ENCODE results near the gene IFITM1.

IFITM1 gene

DNA sequence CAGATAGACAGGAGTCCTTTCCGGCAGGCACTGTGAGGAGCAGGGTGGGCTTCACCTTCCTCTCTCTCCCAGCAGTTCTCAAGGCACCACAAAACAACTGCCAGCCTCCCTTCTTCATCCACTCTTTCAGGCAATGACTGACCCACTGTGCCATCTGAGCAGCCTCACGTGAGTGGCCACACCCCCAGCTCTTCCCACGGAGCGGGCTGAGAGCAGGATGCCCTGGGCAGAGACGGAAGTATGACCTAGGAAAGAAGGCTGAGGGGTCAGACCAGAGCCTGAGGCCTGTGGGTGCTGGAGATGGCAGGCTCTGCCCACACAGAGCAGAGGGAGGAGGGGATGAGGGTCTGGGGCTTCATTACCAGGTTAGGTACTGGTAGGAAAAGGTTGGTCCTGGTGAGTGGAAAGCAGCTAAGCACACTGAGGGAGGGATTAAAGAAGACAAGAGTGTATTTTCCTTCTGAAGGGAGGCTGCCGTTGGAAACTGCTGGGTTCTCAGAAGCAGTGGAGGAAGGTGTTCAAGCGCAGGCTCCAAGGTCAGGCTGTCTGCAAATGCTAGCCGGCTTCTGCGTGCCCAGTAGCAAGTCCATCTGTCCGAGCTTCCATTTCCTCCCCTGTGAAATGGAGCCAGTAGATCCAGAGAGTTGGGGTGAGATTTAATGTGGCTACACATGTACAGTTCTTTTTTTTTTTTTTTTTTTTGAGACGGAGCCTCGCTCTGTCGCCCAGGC lies 31.0 kb upstream of the IFITM1 start:
- no peak for DNase-seq

DNA sequence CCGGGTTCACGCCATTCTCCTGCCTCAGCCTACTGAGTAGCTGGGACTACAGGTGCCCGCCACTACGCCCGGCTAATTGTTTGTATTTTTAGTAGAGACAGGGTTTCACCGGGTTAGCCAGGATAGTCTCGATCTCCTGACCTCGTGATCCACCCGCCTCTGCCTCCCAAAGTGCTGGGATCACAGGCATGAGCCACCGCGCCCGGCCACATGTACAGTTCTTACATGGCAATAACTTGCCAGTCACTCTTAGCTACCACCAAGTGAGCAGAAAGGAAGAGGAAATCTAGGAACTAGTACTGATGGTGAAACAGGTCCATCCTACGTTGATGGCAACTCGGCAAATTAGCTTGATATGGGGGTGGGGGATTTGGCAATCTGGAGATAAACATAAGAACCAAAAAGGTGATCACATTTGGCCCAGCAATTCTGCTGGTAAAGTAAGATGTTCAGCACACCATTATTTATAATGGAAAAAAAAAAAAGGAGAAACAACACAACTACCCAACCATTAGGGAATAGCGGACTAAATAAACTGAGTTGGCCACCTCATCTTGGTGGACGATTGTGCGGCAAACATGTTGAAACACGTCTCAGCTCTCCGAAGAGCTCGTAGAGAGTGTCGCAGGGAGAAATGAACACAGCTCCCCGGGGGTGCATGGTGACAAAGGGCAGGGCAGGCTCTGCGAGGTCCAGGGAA lies 30.3 kb upstream of the IFITM1 start:
- DNase-seq, result no peak

DNA sequence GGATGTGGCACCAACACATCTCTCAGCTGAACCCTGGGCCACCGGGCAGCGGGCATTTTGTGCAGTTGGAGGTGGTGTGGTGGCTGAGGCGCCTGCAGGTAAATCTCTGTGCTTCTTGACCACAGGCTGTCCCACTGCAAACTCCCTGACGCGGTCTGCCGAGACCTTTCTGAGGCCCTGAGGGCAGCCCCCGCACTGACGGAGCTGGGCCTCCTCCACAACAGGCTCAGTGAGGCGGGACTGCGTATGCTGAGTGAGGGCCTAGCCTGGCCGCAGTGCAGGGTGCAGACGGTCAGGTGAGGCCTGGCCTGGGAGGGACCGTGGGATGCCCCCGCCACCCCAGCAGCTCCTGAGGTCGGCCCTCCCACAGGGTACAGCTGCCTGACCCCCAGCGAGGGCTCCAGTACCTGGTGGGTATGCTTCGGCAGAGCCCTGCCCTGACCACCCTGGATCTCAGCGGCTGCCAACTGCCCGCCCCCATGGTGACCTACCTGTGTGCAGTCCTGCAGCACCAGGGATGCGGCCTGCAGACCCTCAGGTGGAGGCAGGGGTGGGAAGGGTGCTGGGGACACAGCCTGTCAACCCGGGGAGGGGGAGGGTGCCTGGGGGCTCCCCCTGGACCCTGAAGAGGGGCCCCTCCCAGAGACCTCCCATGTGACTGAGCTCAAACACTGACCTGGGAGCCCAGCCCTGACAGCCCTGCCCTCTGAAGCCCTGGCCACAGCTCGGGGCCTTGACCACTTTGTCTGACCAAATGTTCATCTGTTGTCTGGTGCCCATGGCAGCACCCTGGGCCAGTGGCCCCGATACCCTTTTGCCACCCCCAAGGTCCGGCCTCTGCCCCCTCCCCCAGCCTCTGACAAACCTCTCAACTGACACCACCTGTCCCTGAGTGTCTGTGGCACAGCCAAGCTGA lies 29.5 kb upstream of the IFITM1 start:
- no peak for DNase-seq

DNA sequence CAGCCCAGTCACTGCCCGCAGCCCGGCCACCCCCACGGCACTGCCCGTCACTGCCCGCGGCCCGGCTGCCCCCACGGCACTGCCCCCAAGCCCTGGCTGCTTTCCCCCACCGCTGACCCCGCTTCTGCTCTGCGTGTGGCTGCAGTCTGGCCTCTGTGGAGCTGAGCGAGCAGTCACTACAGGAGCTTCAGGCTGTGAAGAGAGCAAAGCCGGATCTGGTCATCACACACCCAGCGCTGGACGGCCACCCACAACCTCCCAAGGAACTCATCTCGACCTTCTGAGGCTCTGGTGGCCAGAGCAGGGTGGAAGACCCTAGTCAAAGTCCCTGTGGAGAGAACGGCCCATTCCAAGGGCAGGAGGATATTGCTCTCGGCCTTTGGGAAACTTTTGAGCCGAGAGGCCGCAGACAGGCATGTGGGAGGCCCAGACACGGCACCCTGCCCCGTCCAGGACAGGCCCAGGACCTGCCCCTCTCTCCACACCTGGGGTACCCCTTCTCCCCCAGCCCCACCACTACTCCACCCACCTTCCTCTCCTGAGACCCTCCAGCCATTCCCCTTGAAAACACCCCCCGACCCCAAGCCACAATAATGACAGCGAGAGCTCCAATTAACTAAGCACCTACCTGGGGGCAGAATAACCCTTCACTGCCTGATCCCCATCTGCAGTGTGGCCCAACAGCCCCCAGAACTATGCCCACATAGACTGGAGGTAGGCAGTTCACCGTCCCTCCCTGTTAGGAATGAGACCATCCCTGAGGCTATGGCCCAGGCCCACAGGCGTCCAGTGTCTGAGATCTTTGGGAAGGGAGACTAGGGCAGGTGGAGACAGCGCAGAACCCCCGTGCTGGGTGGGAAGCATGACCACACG lies 28.6 kb upstream of the IFITM1 start:
- no peak for DNase-seq

DNA sequence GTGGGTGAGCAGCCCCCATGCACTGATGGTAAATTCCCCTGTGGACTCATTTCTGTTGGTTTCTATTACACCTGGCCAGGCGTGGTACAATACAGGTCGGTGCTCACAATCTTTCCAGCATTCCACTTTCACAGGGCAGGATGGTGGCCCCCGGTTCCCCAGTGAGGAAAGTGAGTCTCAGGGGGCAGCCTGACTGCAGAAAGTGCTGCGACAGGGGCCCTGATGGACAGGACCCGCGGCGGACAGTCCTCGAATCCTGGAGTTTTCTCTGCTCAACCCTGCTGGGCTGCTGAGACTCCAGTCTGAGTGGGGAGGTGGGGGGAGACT lies 28.0 kb upstream of the IFITM1 start:
- peak; percentile 1 for DNase-seq

DNA sequence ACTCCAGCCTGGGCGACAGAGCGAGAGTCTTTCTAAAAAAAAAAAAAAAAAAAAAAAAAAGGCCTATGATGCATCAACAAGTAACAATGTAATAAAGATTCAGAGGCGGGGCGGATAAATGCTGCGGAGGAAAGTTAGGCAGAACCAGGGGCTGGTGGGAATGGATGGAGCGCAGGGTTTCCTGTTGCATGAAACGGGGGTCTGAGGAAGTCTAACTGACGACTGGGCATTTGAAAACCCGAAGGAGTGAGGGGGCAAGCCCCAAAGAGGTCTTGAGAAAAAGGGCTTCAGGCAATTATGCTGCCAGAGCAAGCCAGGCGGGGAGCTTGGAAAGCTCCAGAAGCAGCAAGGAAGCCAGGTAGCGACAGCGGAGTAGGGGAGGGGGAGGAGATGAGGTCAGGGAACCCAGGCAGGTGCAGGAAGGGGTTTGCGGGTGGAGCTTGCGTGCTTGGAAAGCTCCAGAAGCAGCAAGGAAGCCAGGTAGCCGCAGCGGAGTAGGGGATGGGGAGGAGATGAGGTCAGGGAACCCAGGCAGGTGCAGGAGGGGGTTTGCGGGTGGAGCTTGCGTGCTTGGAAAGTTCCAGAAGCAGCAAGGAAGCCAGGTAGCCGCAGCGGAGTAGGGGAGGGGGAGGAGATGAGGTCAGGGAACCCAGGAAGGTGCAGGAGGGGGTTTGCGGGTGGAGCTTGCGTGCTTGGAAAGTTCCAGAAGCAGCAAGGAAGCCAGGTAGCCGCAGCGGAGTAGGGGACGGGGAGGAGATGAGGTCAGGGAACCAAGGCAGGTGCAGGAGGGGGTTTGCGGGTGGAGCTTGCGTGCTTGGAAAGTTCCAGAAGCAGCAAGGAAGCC lies 26.6 kb upstream of the IFITM1 start:
- DNase-seq, result peak; percentile 56

DNA sequence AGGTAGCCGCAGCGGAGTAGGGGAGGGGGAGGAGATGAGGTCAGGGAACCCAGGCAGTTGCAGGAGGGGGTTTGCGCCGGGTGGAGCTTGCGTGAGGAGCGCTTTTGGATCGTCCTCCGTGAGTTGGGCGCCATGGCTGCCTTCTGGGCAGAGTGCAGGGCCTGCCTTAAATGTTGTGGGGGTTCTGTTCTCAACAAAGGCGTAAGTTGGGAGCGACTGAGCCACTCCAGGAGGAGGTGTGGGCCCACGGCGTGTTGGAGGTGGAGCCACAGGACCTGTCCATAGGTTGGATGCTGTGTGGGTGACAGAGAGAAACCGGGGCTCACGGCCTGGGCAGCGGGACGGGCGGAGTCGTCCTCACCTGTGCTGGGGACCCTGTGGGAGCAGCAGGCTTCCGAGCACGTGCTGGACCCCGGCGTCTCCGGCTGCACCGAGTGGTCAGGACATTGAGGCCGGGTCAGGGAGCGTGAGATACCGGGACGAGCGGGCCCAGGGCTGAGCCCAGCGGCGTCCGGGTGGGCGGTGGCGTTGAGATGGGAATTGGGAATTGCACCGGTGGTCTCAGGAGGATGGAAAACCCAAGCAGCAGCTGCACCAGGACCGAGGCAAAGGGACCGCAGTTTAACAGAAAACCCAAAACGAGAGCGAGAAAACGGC lies 25.9 kb upstream of the IFITM1 start:
- peak; percentile 48 for DNase-seq

DNA sequence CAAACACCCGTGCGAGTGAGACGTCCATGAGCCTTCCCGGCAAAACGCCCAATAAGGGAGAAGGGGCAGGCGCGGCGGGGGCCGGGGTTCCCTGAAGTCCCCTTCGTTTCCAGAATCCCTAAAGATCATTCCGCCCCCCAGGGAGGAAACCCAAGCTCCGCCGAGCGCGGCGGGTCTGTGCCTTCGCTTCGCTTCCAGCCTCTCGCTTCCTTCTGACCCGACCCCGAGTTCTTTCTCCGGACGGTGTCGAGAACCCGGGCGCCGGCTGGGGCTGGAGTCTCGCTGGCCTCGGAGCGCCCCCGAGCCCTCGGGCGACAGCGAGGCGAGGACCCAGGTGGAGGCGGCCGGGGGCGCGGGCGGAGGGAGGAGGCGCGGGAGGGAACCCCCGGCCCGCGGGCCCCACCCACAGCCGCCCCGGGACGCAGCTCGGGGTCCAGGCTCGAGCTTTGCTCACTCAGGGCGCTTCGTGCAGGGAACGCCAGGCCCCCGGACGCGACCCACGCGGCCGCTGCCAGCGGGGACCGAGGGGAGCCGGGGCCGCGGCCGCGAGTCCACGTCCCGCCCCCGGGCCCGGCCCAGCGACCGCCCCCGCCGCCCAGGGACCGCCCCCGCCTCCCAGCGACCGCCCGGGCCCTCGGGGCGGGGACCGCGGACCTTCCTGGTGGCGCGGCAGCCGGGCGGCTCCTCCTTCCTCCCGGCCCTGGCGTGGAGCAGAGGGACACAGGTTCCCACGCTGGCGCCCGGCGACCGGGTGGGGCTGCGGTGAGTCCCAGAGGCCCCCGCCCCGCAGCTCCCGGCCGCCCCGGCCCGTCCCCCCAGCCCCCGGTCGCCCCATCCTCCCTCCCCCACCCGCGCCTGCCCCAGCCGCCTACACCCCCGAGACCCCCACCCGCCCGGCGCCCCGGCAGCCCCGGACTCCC lies 25.1 kb upstream of the IFITM1 start, which contains the start of gene PGGHG:
PGGHG (plus strand) TSS at position 649 of the 920 bp plus-strand sequence. CDS start 691 bp downstream, outside the sequence.
- DNase-seq, result peak; percentile 64

DNA sequence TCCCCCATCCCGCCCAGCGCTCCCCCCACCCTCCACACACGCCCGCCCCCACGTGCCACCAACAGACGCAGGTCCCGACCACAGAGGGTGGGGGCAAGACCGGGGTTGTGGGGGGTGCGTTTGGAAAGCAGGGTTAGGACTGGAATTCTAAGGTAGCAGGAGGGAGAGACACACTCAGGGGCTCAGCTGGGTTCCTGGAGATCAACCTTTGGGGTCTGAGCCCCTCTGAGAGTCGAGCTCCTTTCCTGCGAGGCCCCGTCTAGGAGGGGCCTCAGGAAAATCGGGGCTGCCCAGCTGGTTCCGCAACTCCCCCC lies 24.5 kb upstream of the IFITM1 start:
- peak; percentile 31 for DNase-seq

DNA sequence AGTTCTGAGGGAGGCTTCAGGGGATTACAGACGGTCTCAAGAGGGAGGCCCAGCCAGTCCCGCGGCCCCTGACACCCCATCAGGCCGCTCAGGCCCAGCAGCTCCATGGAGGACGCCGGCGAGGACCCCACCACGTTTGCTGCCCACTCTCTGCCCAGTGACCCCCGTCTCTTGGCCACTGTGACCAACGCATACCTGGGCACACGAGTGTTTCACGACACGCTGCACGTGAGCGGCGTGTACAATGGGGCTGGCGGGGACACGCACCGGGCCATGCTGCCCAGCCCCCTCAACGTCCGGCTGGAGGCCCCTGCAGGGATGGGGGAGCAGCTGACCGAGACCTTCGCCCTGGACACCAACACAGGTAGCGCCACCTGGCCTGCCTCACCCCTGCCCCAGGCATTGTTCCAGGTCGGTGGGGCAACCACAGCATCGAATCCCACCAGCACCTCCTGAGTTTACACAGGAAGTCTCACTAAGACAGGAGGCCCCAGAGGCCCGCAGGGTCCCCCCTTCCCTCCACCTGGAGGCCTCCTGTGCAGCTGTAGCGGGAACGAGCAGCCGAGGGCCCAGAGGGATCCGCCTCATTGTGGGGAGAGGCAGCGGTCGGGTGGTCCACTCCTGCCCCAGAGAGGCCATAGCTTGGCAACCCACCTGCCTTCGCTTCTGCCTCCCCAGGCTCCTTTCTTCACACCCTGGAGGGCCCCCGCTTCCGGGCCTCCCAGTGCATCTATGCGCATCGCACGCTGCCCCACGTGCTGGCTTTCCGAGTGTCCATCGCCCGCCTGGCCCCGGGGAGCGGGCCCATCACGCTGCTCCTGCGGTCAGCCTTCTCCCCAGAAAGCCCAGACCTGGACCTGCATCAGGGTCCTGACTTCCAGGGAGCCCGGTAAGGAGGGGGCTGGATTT lies 23.9 kb upstream of the IFITM1 start:
- no peak for DNase-seq

DNA sequence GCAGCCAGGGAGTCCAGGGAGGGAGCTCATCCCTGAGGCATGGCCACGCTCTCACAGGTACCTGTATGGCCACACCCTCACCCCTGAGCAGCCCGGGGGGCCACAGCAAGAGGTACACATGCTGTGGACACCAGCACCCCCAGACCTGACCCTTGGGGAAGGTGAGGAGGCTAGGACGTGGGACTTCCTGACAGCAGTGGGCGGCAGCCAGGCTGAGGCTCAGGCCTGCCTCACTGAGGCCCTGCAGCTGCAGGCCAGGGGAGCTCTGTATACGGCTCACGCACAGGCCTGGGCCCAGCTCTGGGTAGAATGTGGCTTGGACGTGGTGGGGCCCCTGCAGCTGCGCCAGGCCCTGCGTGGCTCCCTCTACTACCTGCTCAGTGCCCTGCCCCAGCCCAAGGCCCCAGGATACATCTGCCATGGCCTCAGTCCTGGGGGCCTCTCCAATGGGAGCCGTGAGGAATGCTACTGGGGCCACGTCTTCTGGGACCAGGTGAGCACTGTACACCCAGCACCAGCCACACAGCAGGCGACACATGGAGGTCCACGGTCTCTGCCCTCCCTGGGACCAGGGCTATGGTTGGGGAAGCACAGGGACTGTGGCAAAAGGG lies 23.1 kb upstream of the IFITM1 start:
- DNase-seq, result no peak

DNA sequence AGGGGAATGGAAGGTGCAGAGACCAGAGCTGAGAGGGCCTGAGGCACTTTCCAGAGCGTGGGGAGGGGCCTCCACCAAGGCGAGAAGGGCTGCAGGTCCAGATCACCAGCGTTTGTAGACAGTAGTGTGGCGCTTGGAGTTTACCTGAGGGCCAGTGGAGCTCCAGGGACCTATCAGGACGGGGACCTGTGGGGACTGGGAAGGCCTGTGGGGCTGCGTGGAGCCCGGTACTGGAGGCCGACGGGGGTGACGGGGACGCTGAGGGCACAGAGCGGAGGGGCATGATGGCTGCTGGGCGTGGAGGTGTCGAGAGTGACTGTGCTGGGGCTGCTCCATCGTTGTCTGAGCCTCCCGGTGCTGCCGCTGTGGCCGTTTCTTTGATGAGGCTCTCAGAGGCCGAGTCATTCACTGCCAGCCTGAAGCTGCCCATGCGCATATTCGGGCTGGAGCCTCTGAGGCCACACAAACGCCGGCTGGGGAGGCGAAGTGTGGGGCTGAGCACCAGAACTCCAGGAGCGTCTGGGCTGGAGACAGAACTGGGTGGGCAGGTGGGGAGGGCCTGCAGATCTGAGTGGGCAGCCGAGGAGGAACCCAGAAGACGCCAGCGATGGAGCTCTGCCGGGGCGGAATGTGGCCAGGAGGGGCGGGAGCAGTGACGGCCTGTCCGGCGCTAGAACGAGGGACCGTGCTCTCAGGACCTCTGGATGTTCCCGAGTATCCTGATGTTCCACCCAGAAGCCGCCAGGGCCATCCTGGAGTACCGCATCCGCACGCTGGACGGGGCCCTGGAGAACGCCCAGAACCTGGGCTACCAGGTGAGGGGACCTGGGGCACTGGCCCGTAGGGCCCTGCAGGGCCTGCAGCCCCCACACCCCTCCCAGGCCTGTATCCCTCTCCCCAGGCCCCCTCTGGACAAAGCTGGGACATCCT lies 22.3 kb upstream of the IFITM1 start:
- DNase-seq, result no peak

DNA sequence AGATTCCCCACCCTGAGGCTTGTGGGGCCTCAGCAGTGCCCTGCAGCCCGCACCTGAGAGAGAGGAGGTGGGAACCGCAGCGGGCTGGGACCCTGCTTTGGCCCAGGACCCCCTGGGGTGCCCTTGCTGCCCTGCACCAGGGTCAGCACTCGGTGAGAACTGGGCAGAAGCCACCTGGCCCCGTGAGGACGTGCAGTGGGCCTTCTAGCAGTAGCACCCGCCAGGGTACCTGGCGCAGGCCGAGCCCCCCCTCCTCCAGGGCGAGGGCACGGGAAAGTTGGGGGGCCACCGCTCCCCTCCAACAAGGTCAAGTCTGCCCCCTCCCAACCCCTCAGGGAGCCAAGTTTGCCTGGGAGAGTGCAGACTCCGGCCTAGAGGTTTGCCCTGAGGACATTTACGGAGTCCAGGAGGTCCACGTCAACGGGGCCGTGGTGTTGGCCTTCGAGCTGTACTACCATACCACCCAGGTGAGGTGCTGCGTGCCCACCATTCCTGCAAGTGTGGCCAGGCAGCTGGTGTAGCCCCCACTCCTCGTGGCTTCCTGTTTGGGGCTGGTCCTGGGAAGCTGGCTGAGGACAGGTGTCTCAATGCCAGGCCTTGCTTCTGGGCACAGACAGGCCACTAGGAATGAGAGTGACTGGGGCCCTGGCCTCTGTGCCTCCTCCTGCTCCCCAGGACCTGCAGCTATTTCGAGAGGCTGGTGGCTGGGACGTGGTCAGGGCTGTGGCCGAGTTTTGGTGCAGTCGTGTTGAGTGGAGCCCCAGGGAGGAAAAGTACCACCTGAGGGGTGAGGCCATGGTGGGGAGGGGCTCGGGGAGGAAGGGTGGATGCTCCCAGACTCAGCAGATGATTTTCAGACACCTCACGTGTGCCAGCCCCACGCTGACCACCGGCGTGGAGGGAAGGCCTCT lies 21.4 kb upstream of the IFITM1 start:
- DNase-seq, result no peak

DNA sequence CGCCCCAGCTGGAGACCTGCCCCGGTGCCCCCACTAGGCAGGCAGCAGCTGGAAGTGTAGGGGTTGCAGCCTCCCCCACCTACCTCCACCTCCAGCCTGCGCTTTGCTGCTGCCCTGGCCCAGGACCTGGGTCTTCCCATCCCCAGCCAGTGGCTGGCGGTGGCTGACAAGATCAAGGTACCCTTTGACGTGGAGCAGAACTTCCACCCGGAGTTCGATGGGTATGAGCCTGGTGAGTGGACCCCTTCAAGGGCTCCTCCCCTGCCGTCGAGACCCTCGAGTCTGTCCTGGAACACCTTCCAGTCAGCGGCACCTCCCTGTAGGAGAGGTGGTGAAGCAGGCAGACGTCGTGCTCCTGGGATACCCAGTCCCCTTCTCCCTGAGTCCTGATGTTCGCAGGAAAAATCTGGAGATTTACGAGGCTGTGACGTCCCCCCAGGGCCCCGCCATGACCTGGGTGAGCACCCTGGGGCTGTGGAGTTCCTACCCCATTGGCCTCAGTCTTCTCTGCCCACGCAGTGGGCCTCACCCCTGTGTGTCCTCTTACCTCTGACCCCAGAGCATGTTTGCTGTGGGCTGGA lies 20.5 kb upstream of the IFITM1 start:
- no peak for DNase-seq

DNA sequence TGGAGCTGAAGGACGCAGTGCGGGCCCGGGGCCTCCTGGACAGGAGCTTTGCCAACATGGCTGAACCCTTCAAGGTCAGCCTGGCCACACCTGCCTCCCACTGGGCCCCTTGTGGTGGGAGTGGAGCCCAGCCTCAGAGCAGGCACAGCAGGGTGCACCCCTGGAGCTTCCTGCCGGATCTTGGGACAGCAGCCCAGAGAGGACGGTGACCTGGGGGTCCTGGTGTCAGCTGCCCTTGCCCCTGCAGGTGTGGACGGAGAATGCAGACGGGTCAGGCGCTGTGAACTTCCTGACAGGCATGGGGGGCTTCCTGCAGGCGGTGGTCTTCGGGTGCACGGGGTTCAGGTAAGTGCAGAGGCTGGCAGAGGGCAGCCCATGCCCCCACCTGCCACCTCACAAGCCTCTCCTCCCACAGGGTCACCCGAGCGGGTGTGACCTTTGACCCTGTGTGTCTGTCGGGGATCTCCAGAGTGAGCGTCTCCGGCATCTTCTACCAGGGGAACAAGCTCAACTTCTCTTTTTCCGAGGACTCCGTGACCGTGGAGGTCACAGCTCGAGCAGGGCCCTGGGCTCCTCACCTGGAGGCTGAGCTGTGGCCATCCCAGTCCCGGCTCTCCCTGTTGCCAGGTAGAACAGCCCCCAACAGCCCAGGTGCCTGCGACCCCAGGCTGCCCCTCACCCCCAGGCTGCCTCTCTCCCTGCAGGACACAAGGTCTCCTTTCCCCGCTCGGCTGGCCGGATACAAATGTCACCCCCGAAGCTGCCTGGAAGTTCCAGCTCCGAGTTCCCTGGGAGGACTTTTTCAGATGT lies 19.8 kb upstream of the IFITM1 start:
- DNase-seq, result no peak

All from activated gamma-delta T cell treated with Interleukin-2 at 50 U/mL for 16 hours (primary cell).